ENCODE measurements around the gene NME7. TPM values are rescaled to one million over a fixed set of nuclear protein-coding genes. Genes with fewer than 3 reads are reported as not detected.

NME7 gene, protein sequence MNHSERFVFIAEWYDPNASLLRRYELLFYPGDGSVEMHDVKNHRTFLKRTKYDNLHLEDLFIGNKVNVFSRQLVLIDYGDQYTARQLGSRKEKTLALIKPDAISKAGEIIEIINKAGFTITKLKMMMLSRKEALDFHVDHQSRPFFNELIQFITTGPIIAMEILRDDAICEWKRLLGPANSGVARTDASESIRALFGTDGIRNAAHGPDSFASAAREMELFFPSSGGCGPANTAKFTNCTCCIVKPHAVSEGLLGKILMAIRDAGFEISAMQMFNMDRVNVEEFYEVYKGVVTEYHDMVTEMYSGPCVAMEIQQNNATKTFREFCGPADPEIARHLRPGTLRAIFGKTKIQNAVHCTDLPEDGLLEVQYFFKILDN
- total RNA-seq (2022; extraction: Qiagen RNA extraction; ENCODE audit: low read depth), result 21.8 to 39.8 TPM (median 24.2 TPM) in 5 replicates

GRCh38 chr1:169367686-169368405 is at the start of gene NME7, which contains the start of gene BLZF1:
NME7 (minus strand) TSS chr1:169367797; CDS start chr1:169367710, 87 bp downstream.
BLZF1 (plus strand) TSS chr1:169368195; CDS start chr1:169369523, 1,328 bp downstream.

GRCh38 chr1:169106095-169106920 is 261.3 kb downstream of the NME7 start, which contains the start of gene ATP1B1:
ATP1B1 (plus strand) TSS chr1:169106690; CDS start chr1:169106830, 140 bp downstream.

Other genes starting within 250 kb of the NME7 start
- 14.3 to 24.6 TPM (median 15.6 TPM) in 5 replicates for gene BLZF1, start 398 bp upstream of the NME7 start, total RNA-seq (2022; extraction: Qiagen RNA extraction; ENCODE audit: low read depth)
- 0.09 to 0.24 TPM (median 0.17 TPM) in 4 of 5 replicates, not detected in the other for gene CCDC181, start 59.7 kb upstream of the NME7 start, total RNA-seq (2022; extraction: Qiagen RNA extraction; ENCODE audit: low read depth)
- 5.4 to 6.3 TPM (median 6.2 TPM) in 5 replicates for gene SLC19A2, start 118.1 kb upstream of the NME7 start, total RNA-seq (2022; extraction: Qiagen RNA extraction; ENCODE audit: low read depth)
- gene F5, start 218.7 kb upstream of the NME7 start, total RNA-seq (2022; extraction: Qiagen RNA extraction; ENCODE audit: low read depth), result 0.05 to 0.24 TPM (median 0.08 TPM) in 5 replicates